Activated naive CD4-positive, alpha-beta T cell treated with anti-CD3 and anti-CD28 coated beads for 36 hours (primary cell): ENCODE data around the gene ECSCR. TPM values are rescaled to one million over a fixed set of nuclear protein-coding genes. Genes with fewer than 3 reads are reported as not detected.
"Not testable (repeated sequence)": the region's sequence is repeated elsewhere in the genome, so short reads cannot be mapped to it uniquely, and the experiment has no call there.

Experiments
- CTCF ChIA-PET: fragments of 350-600 bp; sonication (Branson Sonifier 250); formaldehyde crosslinking; loops from one replicate; lab custom pipeline; 2021; ENCODE audit warnings: antibody characterized with exemption; lab: Charles Lee
- DNase-seq: peaks from one replicate; pipeline ENCODE4 v3.0.0-alpha.2; 2020
- H3K27ac Mint-ChIP-seq: one replicate; pipeline ENCODE4 v1.8.0; 2021; ENCODE audit warnings: mild to moderate bottlenecking, mixed read lengths
- H3K27me3 Mint-ChIP-seq: one replicate; pipeline ENCODE4 v1.8.0; 2021; ENCODE audit warnings: low read depth, mixed read lengths
- H3K36me3 Mint-ChIP-seq: one replicate; pipeline ENCODE4 v1.8.0; 2021; ENCODE audit warnings: low read depth, mixed read lengths
- H3K4me1 Mint-ChIP-seq: one replicate; pipeline ENCODE4 v1.8.0; 2021; ENCODE audit warnings: low read depth, mixed read lengths
- H3K4me3 Mint-ChIP-seq: one replicate; pipeline ENCODE4 v1.8.0; 2021; ENCODE audit warnings: mild to moderate bottlenecking, moderate library complexity, mixed read lengths
- H3K9me3 Mint-ChIP-seq: one replicate; pipeline ENCODE4 v1.8.0; 2021; ENCODE audit warnings: mixed read lengths
- intact Hi-C: fragments of 100-400 bp; cut with micrococcal nuclease; formaldehyde crosslinking; loops from one replicate; pipeline ENCODE4 v1.15.1; 2023
- total RNA-seq, 2 experiments: library from RNA; stranded (reverse); gene quantifications; one replicate each; pipeline ENCODE4 v1.2.3, GENCODE V29; 2021

The ECSCR gene
- total RNA-seq, 2 experiments from 2014 or later, result 0.74 to 0.81 TPM

GRCh38 chr5:139454568-139455290 is 7.8 kb downstream of the ECSCR start:
- no peak overlapping the region for H3K27ac Mint-ChIP-seq
- H3K4me3 Mint-ChIP-seq, result no peak overlapping the region
- H3K4me1 Mint-ChIP-seq, result peaks cover 40% of the 10 kb centered on the region
- DNase-seq, result no peak
- CTCF ChIA-PET, result interaction anchor here (2.1 kb wide), 1 partner anchor 58 kb away, joined by 9 read pairs; no protein-coding TSS in a partner anchor
- no peaks in the 10 kb centered on the region for H3K27me3 Mint-ChIP-seq
- H3K36me3 Mint-ChIP-seq, result no peaks in the 10 kb centered on the region
- intact Hi-C loops, result no loop called here
- no peaks in the 10 kb centered on the region for H3K9me3 Mint-ChIP-seq

- no peak for DNase-seq
- Mint-ChIP-seq H3K27me3 (no peaks in the 10 kb centered on the region), H3K4me3 (no peak overlapping the region), H3K4me1 (peaks cover 35% of the 10 kb centered on the region), H3K36me3 (no peaks in the 10 kb centered on the region), H3K27ac (peak overlapping the region; percentile 33), H3K9me3 (no peaks in the 10 kb centered on the region)
- intact Hi-C loops, result no loop called here
- CTCF ChIA-PET, result no interaction called here
Measured at GRCh38 chr5:139453683-139454567, 8.6 kb downstream of the ECSCR start.

GRCh38 chr5:139451878-139452660 is 10.5 kb downstream of the ECSCR start:
- no peak overlapping the region for H3K27ac Mint-ChIP-seq
- H3K27me3 Mint-ChIP-seq, result no peaks in the 10 kb centered on the region
- no peak overlapping the region for H3K4me3 Mint-ChIP-seq
- CTCF ChIA-PET, result no interaction called here
- intact Hi-C loops, result no loop called here
- peaks cover 3% of the 10 kb centered on the region for H3K9me3 Mint-ChIP-seq
- DNase-seq, result no peak
- H3K36me3 Mint-ChIP-seq, result peaks cover 3% of the 10 kb centered on the region
- peaks cover 38% of the 10 kb centered on the region for H3K4me1 Mint-ChIP-seq

GRCh38 chr5:139451176-139451575 is 11.4 kb downstream of the ECSCR start:
- peaks cover 7% of the 10 kb centered on the region for H3K36me3 Mint-ChIP-seq
- H3K27me3 Mint-ChIP-seq, result no peaks in the 10 kb centered on the region
- DNase-seq, result no peak
- CTCF ChIA-PET, result no interaction called here
- intact Hi-C loops, result no loop called here
- no peak overlapping the region for H3K27ac Mint-ChIP-seq
- H3K9me3 Mint-ChIP-seq, result peaks cover 8% of the 10 kb centered on the region
- H3K4me1 Mint-ChIP-seq, result peaks cover 40% of the 10 kb centered on the region
- H3K4me3 Mint-ChIP-seq, result no peak overlapping the region

GRCh38 chr5:139446956-139447779 is 15.4 kb downstream of the ECSCR start:
- H3K4me3 Mint-ChIP-seq, result no peak overlapping the region
- CTCF ChIA-PET, result interaction anchor here (0.7 to 2.1 kb wide), 6 partner anchors 8 to 35 kb away, joined by 3 to 12 read pairs (median 4); partner anchors contain the start of genes DNAJC18 and STING1
- H3K9me3 Mint-ChIP-seq, result peaks cover 8% of the 10 kb centered on the region
- H3K36me3 Mint-ChIP-seq, result peaks cover 7% of the 10 kb centered on the region
- no peaks in the 10 kb centered on the region for H3K27me3 Mint-ChIP-seq
- peak; percentile 68 for DNase-seq
- H3K27ac Mint-ChIP-seq, result peak overlapping the region; percentile 97
- peaks cover 63% of the 10 kb centered on the region for H3K4me1 Mint-ChIP-seq
- intact Hi-C loops, result loop anchor here (1.0 kb wide), 7 partner anchors 8 to 189 kb away; partner anchors contain the start of genes DNAJC18, SPATA24 and STING1

GRCh38 chr5:139445325-139446170 is 17.0 kb downstream of the ECSCR start:
- intact Hi-C loops, result no loop called here
- no peaks in the 10 kb centered on the region for H3K27me3 Mint-ChIP-seq
- H3K9me3 Mint-ChIP-seq, result peaks cover 8% of the 10 kb centered on the region
- H3K4me3 Mint-ChIP-seq, result no peak overlapping the region
- CTCF ChIA-PET, result interaction anchor here (1.2 to 3.6 kb wide), 3 partner anchors 23 to 69 kb away, joined by 3 to 16 read pairs (median 11); no protein-coding TSS in a partner anchor
- H3K4me1 Mint-ChIP-seq, result peaks cover 63% of the 10 kb centered on the region
- DNase-seq, result no peak
- H3K27ac Mint-ChIP-seq, result peak overlapping the region; percentile 97
- peaks cover 7% of the 10 kb centered on the region for H3K36me3 Mint-ChIP-seq

- no peaks in the 10 kb centered on the region for H3K27me3 Mint-ChIP-seq
- no peak for DNase-seq
- peaks cover 69% of the 10 kb centered on the region for H3K4me1 Mint-ChIP-seq
- peaks cover 7% of the 10 kb centered on the region for H3K36me3 Mint-ChIP-seq
- CTCF ChIA-PET, result interaction anchor here (2.8 to 3.6 kb wide), 2 partner anchors 21 to 70 kb away, joined by 11 to 16 read pairs; no protein-coding TSS in a partner anchor
- H3K9me3 Mint-ChIP-seq, result peaks cover 8% of the 10 kb centered on the region
- intact Hi-C loops, result no loop called here
- no peak overlapping the region for H3K4me3 Mint-ChIP-seq
- H3K27ac Mint-ChIP-seq, result peak overlapping the region; percentile 80
Measured at GRCh38 chr5:139443831-139444453, 18.6 kb downstream of the ECSCR start.

GRCh38 chr5:139440416-139440815 is 22.1 kb downstream of the ECSCR start:
- H3K4me3 Mint-ChIP-seq, H3K27ac Mint-ChIP-seq, intact Hi-C loops, H3K9me3 Mint-ChIP-seq, H3K27me3 Mint-ChIP-seq, DNase-seq, H3K36me3 Mint-ChIP-seq: not testable (repeated sequence)
- CTCF ChIA-PET, result interaction anchor here (1.0 to 1.4 kb wide), 2 partner anchors 18 to 20 kb away, joined by 3 to 7 read pairs; no protein-coding TSS in a partner anchor
- H3K4me1 Mint-ChIP-seq, result peaks cover 51% of the 10 kb centered on the region

- Mint-ChIP-seq H3K36me3 (peaks cover 6% of the 10 kb centered on the region), H3K4me1 (peaks cover 42% of the 10 kb centered on the region), H3K27ac (peak within 1 kb of the TSS; percentile 98), H3K9me3 (no peaks in the 10 kb centered on the region), H3K27me3 (no peaks in the 10 kb centered on the region), H3K4me3 (peak within 1 kb of the TSS; percentile 95)
- CTCF ChIA-PET, result interaction anchor here (0.8 to 3.6 kb wide), 8 partner anchors 9 to 78 kb away, joined by 3 to 26 read pairs (median 6); no protein-coding TSS in a partner anchor
- intact Hi-C loops, result loop anchor here (1.0 to 2.0 kb wide), 5 partner anchors 8 to 124 kb away; partner anchors contain the start of genes SPATA24 and STING1
- peak; percentile 94 for DNase-seq
Measured at GRCh38 chr5:139439013-139439903, 23.3 kb downstream of the ECSCR start, which contains the start of gene DNAJC18. Gene DNAJC18 (minus strand): TSS chr5:139439525. CDS start chr5:139439445, 80 bp downstream.
